NCI-H1105 treated with DMSO at 0.1 percent for 48 hours (cell line): ENCODE measurements around the gene GKN2.

Source experiments
- DNase-seq: peaks from one replicate; lab custom pipeline; 2025; lab: John Stamatoyannopoulos, UW

Gene GKN2

GRCh38 chr2:68952887-68953521 lies at the start of gene GKN2:
Gene GKN2, minus strand, starts transcription at chr2:68952893. Its CDS starts 32 bp downstream, at chr2:68952861.
- no peak for DNase-seq

- no peak for DNase-seq
These were observed 49.2 kb upstream of the GKN2 start for GRCh38 chr2:69001879-69002278.

- no peak for DNase-seq
These were observed 44.7 kb upstream of the GKN2 start for GRCh38 chr2:68997401-68997800.

- DNase-seq = no peak
These were observed 43.2 kb upstream of the GKN2 start for GRCh38 chr2:68995916-68996315.

GRCh38 chr2:68994864-68995263 lies 42.2 kb upstream of the GKN2 start:
- no peak for DNase-seq

GRCh38 chr2:68993660-68994059 lies 41.0 kb upstream of the GKN2 start:
- DNase-seq = no peak

- no peak for DNase-seq
These were observed 40.2 kb upstream of the GKN2 start for GRCh38 chr2:68992933-68993332.

GRCh38 chr2:68992341-68992740 lies 39.6 kb upstream of the GKN2 start:
- no peak for DNase-seq

GRCh38 chr2:68989035-68989434 lies 36.3 kb upstream of the GKN2 start:
- DNase-seq = no peak

GRCh38 chr2:68987021-68987503 lies 34.4 kb upstream of the GKN2 start:
- DNase-seq = no peak

- peak; percentile 29 for DNase-seq
These were observed 28.3 kb upstream of the GKN2 start for GRCh38 chr2:68980956-68981355.

- DNase-seq = no peak
These were observed 25.4 kb upstream of the GKN2 start for GRCh38 chr2:68978098-68978497.

GRCh38 chr2:68977453-68977852 lies 24.8 kb upstream of the GKN2 start:
- no peak for DNase-seq

- DNase-seq = no peak
These were observed 23.2 kb upstream of the GKN2 start for GRCh38 chr2:68975844-68976243.

- DNase-seq = no peak
These were observed 22.4 kb upstream of the GKN2 start for GRCh38 chr2:68974946-68975665.

GRCh38 chr2:68974251-68974650 lies 21.6 kb upstream of the GKN2 start, which contains the start of gene GKN1:
Gene GKN1, plus strand, starts transcription at chr2:68974636. Its CDS starts 42 bp downstream, at chr2:68974678.
- no peak for DNase-seq

- DNase-seq = no peak
These were observed 19.0 kb upstream of the GKN2 start for GRCh38 chr2:68971591-68972231.

- no peak for DNase-seq
These were observed 18.0 kb upstream of the GKN2 start for GRCh38 chr2:68970566-68971265.

- DNase-seq = no peak
These were observed 17.2 kb upstream of the GKN2 start for GRCh38 chr2:68969736-68970490.

GRCh38 chr2:68968221-68968620 lies 15.5 kb upstream of the GKN2 start:
- DNase-seq = no peak

- DNase-seq = no peak
These were observed 11.6 kb upstream of the GKN2 start for GRCh38 chr2:68964282-68964681.

- no peak for DNase-seq
These were observed 8.7 kb upstream of the GKN2 start for GRCh38 chr2:68961380-68961779.
